Inflammatory macrophage treated with lipopolysaccharide for 4 hours (primary cell): ENCODE data around the gene LINS1.
"Not testable (repeated sequence)": the region's sequence is repeated elsewhere in the genome, so short reads cannot be mapped to it uniquely, and the experiment has no call there.

Experiments
- DNase-seq: peaks from one replicate; pipeline ENCODE4 v3.0.0-alpha.2; 2020

LINS1 gene

DNA sequence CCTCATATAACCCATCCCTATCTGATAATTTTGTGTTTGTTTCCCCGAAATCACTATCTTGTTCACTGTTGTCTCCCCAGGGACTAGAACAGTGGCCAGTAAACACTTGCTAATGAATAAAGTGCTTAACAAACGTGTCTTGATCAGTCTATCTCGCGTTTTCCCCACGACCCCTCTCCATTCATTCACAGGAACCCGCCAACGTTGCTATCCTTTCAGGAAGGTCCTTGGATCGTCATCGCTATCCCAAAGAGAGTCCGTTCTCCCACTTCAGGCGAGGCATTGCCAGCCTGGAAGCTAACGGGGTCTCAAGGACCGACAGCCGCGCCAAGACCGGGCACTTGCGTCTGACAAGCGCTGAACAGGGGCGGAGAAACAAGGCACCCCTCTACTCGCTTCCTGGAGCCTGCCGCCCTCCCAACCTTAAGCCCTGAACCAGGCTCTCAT, 344 bp downstream of the LINS1 start:
- DNase-seq = no peak

DNA sequence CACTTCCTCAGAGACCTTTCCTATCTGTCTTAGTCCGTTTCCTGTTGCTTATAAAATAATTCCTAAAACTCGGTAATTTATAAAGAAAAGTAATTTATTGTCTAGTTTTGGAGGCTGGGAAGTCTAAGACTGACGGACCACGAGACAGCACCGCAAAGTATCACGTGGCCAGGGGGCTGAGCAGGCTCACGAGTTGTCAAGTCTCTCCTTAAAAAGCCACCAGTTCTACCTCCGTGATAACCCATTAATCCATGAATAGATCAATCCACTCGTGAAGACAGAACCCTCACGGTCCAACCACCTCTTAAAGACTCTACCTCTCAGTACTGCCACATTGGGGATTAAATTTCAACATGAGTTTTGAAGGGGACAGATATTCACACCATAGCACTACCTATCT, 821 bp downstream of the LINS1 start:
- peak; percentile 57 for DNase-seq

GRCh38 chr15:100598655-100599054, 3.3 kb downstream of the LINS1 start:
- no peak for DNase-seq

GRCh38 chr15:100597862-100598261, 4.1 kb downstream of the LINS1 start:
- peak; percentile 18 for DNase-seq

DNA sequence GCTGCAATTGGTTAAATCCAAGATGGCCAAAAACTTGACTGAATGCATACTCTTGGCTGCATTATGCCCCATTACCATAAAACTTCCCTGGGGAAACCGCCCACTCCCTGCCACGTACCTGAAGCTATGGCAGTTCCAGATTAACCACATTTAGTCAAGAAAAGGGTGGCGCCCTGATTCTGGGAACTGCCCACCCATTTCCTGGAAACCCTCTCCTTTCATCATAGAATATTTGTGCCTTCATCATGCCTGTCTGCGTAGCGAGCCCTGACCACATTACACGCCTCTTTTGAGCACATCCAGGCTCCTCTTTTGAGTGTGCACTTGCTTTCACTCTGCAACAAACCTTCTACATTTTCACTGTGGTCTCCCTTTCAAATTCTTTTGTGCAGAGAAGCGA, 5.2 kb downstream of the LINS1 start:
- DNase-seq = peak; percentile 86

DNA sequence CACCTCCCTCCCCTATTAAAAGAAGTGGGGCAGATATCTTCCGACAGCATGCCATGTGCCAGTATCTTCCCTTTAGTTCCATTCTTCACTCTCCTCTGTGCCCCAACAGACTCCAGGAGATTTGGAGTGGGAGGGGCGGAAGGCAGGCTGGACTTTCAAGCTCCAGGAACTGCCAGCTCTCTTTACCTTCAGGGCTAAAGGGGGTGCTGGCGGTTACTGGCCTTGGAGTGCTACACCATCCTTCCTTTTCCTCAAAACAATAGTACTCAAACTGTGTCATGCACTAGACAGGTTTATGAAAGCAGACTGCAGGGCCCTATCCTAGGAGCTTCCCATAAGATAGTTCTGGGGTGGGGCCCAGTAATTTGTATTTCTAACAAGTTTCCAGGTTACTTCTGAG, 6.0 kb downstream of the LINS1 start:
- no peak for DNase-seq

- DNase-seq = no peak
Measured at GRCh38 chr15:100593431-100593830, 8.6 kb downstream of the LINS1 start.

GRCh38 chr15:100592898-100593297, 9.1 kb downstream of the LINS1 start:
- no peak for DNase-seq

GRCh38 chr15:100591835-100592234, 10.1 kb downstream of the LINS1 start:
- no peak for DNase-seq

- not testable (repeated sequence) for DNase-seq
Measured at GRCh38 chr15:100591163-100591562, 10.8 kb downstream of the LINS1 start.

- DNase-seq = no peak
Measured at GRCh38 chr15:100588638-100589242, 13.2 kb downstream of the LINS1 start.

DNA sequence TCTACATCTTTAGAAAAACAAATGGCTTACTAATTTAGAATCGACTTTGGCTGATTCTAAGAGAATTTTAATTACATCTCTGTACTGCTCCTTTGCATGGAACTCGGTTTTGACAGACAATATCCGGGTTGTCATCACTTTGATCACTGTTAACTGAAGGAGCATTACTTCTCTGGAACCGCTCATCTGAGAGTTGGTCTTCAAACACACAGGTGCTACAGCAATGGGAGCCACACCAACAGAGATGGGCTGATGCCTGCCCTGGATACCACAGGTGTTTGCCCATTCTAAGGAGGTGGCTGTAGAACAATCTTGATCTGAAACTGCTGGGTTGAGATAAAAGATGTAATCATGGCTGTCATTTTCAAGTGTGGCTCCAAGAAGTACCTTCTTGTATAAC, 21.6 kb downstream of the LINS1 start:
- DNase-seq = no peak

GRCh38 chr15:100573526-100573925, 28.5 kb downstream of the LINS1 start:
- no peak for DNase-seq

GRCh38 chr15:100572362-100572983, 29.5 kb downstream of the LINS1 start:
- DNase-seq = peak; percentile 61

- DNase-seq = no peak
Measured at GRCh38 chr15:100571592-100572167, 30.3 kb downstream of the LINS1 start.

GRCh38 chr15:100570735-100571313, 31.2 kb downstream of the LINS1 start:
- no peak for DNase-seq

- DNase-seq = no peak
Measured at GRCh38 chr15:100570275-100570674, 31.7 kb downstream of the LINS1 start.

- no peak for DNase-seq
Measured at GRCh38 chr15:100569391-100569790, 32.6 kb downstream of the LINS1 start.

GRCh38 chr15:100566850-100567628, 34.9 kb downstream of the LINS1 start:
- DNase-seq = no peak

- DNase-seq = no peak
Measured at GRCh38 chr15:100565591-100565990, 36.4 kb downstream of the LINS1 start.

DNA sequence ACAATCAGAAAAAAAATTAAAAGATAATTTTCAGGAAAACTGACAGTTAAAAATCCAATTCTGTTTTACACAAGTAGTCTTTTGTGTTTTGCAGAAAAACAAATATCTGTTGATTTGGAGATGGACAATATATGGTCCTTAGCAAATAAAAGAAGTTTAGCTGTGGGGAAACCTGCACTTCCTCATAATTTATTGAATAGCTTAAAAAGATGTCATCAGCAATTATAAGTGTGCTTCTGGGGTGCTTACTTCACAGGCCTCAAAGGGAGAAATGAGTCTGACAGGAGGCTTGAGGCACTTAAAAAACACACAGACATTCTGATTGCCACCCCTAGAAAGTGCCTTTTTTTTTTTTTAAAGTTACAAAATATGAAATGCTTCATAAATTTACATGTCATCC, 41.7 kb downstream of the LINS1 start:
- peak; percentile 56 for DNase-seq

DNA sequence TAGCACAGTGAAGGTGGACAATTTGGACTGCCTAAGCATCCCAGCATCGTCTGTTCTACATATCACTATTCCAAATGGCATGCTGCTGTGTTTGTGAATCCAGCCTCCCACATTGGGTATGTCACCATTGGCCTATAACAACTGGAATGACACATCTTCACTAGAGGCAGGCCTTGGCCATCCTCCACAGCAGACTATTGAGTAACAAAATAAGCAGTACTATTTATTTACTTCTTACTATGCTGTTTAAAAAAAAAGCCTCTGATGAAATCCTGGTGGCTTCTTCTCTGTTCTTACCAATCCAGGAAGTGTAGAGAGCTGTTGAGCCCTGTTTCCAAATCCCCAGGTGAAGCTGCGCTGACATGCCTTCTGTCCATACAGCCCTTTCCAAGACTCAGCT, 42.7 kb downstream of the LINS1 start:
- peak; percentile 84 for DNase-seq

GRCh38 chr15:100558771-100559254, 43.2 kb downstream of the LINS1 start:
- no peak for DNase-seq
